8988T (cell line): Measurements from ENCODE around the gene KRTAP9-7.

Experiments used
- DNase-seq: peaks from one replicate; pipeline ENCODE4 v3.0.0; 2011

KRTAP9-7 gene

GRCh38 chr17:41278176-41278955 lies 2.9 kb downstream of the KRTAP9-7 start:
- DNase-seq: no peak

GRCh38 chr17:41284043-41284442 lies 8.5 kb downstream of the KRTAP9-7 start:
- DNase-seq: no peak

- no peak for DNase-seq
These were observed 9.0 kb downstream of the KRTAP9-7 start for GRCh38 chr17:41284546-41284945.

GRCh38 chr17:41287050-41287449 lies 11.6 kb downstream of the KRTAP9-7 start:
- DNase-seq: no peak

GRCh38 chr17:41294016-41294415 lies 18.5 kb downstream of the KRTAP9-7 start:
- DNase-seq: no peak

GRCh38 chr17:41296846-41297245 lies 21.3 kb downstream of the KRTAP9-7 start:
- DNase-seq: no peak

- no peak for DNase-seq
These were observed 23.1 kb downstream of the KRTAP9-7 start for GRCh38 chr17:41298458-41299135.

- no peak for DNase-seq
These were observed 25.8 kb downstream of the KRTAP9-7 start for GRCh38 chr17:41301204-41301790.

GRCh38 chr17:41301916-41302901 lies 26.7 kb downstream of the KRTAP9-7 start, which contains the start of gene KRTAP29-1:
TSS of gene KRTAP29-1 (minus strand) at chr17:41302851. CDS start at chr17:41302851, 0 bp downstream.
- no peak for DNase-seq

GRCh38 chr17:41302981-41303380 lies 27.5 kb downstream of the KRTAP9-7 start:
- DNase-seq: no peak

GRCh38 chr17:41304091-41304490 lies 28.6 kb downstream of the KRTAP9-7 start:
- DNase-seq: no peak

- DNase-seq: no peak
These were observed 32.1 kb downstream of the KRTAP9-7 start for GRCh38 chr17:41307647-41308046.

- no peak for DNase-seq
These were observed 32.9 kb downstream of the KRTAP9-7 start for GRCh38 chr17:41308251-41308917.

GRCh38 chr17:41308918-41309359 lies 33.4 kb downstream of the KRTAP9-7 start, which contains the start of gene KRTAP16-1:
TSS of gene KRTAP16-1 (minus strand) at chr17:41309309. CDS start at chr17:41309253, 56 bp downstream.
- DNase-seq: no peak

- no peak for DNase-seq
These were observed 35.6 kb downstream of the KRTAP9-7 start for GRCh38 chr17:41311111-41311510.

GRCh38 chr17:41315204-41315794 lies 39.8 kb downstream of the KRTAP9-7 start, which contains the start of gene KRTAP17-1:
TSS of gene KRTAP17-1 (minus strand) at chr17:41315710. CDS start at chr17:41315650, 60 bp downstream.
- DNase-seq: no peak

- no peak for DNase-seq
These were observed 40.4 kb downstream of the KRTAP9-7 start for GRCh38 chr17:41315814-41316445.

GRCh38 chr17:41318231-41318630 lies 42.7 kb downstream of the KRTAP9-7 start:
- no peak for DNase-seq

GRCh38 chr17:41322094-41322902 lies 46.8 kb downstream of the KRTAP9-7 start:
- DNase-seq: no peak
